Suprapubic skin (tissue), 4 donors: ENCODE results near the gene MUC5AC.

Experiments used
- POLR2A ChIP-seq, 2 donors: fragments of 450-650 bp; IDR thresholded peaks; one replicate each; pipeline ENCODE4 v1.6.1; 2017; ENCODE audit warnings: antibody characterized with exemption in 2 of 2, mild to moderate bottlenecking in 2 of 2, moderate library complexity in 2 of 2
- POLR2AphosphoS5 ChIP-seq, 3 donors: sonication (generic); formaldehyde crosslinking; IDR thresholded peaks; one replicate each; pipeline ENCODE4 v1.6.1; 2017; ENCODE audit warnings: antibody characterized with exemption in 3 of 3
- TF ChIP-seq, protein P1 (sequence below), 2 donors: fragments of 200-600 bp in 1 of 2; fragments of 450-650 bp in 1 of 2; sonication (generic) in 1 of 2; IDR thresholded peaks; one replicate each; pipeline ENCODE4 v1.5.1; 2016 to 2019; ENCODE audit warnings: antibody characterized with exemption in 2 of 2, mild to moderate bottlenecking in 1 of 2, moderate library complexity in 1 of 2

DNA sequence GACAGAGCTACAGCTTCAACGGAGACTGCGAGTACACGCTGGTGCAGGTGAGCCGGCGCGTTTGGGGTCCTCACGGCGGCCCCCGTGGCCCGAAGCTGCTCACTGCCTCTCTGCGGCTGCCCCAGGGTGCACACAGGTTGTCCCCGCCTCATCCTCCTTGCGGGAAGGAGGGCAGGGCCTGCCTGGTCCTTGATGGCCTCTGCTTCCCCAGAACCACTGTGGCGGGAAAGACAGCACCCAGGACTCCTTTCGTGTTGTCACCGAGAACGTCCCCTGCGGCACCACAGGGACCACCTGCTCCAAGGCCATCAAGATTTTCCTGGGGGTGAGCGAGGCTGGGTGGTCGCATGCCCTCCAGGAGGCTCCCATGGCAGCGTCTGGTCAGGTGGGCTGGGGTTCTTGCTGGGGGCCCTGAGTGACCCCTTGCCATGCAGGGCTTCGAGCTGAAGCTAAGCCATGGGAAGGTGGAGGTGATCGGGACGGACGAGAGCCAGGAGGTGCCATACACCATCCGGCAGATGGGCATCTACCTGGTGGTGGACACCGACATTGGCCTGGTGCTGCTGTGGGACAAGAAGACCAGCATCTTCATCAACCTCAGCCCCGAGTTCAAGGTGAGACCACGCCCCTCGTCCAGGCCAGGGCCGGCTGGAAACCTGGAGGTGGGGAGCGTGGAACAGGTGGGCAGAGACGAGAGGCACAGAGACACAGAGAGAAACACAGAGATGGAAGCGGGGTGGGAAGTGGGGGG, 19.4 kb downstream of the MUC5AC start:
- TF ChIP-seq POLR2AphosphoS5 (IDR thresholded peaks at IDR 0.05): no peak
- TF ChIP-seq, protein P1, sequence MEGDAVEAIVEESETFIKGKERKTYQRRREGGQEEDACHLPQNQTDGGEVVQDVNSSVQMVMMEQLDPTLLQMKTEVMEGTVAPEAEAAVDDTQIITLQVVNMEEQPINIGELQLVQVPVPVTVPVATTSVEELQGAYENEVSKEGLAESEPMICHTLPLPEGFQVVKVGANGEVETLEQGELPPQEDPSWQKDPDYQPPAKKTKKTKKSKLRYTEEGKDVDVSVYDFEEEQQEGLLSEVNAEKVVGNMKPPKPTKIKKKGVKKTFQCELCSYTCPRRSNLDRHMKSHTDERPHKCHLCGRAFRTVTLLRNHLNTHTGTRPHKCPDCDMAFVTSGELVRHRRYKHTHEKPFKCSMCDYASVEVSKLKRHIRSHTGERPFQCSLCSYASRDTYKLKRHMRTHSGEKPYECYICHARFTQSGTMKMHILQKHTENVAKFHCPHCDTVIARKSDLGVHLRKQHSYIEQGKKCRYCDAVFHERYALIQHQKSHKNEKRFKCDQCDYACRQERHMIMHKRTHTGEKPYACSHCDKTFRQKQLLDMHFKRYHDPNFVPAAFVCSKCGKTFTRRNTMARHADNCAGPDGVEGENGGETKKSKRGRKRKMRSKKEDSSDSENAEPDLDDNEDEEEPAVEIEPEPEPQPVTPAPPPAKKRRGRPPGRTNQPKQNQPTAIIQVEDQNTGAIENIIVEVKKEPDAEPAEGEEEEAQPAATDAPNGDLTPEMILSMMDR (IDR thresholded peaks at IDR 0.05): no peak
- TF ChIP-seq POLR2A (IDR thresholded peaks at IDR 0.05): no peak
